HG02571 (cell line): ENCODE data around the gene DNAH11.
"Not testable (repeated sequence)": the region's sequence is repeated elsewhere in the genome, so short reads cannot be mapped to it uniquely, and the experiment has no call there.

Source experiments
- ATAC-seq: cut with Tn5 transposase; IDR thresholded peaks from one replicate; pipeline ENCODE4 v1.9.1; 2021; ENCODE audit warnings: mild to moderate bottlenecking, moderate library complexity; ENCODE audit not compliant: unreplicated experiment

The DNAH11 gene

DNA sequence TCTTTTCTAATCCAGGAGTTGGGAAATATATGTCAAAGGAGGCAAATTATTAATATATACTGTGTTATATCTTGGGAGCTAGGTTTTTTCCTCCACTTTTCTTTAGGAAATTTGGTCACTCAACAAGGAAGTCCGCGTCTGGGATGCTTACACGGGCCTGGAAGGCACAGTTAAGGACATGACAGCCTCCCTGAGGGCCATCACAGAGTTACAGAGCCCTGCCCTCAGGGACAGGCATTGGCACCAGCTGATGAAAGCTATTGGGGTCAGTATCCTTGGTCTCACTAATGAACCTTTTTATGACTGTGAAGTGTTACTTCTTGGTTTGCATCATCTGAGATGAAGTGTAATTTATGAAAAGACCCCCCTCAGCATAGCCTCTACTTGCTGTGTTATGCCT is 74.7 kb downstream of the DNAH11 start:
- ATAC-seq, result no peak

DNA sequence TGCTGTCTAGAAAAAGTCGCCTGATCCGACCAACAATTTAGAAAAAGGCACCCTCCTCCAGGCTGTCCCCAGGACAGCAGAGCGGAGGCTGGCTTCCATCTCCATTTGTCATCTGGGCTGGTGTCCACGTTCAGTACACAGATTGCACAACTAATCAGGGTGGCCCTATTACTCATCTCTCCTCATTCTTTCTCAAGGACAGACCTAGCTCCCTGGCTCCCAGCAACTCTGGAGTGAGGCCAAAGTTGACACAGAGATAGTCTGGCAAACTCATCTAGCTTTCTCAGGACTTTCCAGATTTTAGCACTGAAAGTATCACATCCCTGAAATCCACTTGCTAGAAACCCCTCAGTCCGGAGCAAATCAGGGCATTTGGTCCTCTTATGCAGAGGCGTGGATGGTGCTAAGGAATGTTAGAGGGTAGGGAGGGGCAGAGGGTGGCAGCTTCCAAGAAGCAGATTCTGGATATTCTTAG is 75.1 kb downstream of the DNAH11 start:
- ATAC-seq, result no peak

DNA sequence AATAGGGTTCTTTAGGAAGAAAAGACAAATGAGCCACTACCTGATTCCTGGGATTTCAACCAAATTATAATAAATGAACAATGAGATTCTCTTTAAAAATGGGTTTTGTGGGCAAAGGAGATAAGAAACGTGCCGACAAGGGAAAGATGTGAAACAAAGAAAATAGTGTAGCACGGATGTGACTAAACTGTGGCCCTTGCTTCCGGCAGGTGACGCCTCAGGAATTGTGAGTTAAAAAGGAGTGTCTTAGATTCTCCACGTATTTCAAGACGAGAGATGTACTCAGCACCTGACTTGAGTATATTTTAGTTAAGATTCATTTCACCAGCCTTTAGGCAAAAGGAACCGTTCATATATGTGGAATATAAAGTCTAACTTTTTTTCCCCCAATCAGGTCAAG is 75.9 kb downstream of the DNAH11 start:
- ATAC-seq, result no peak

DNA sequence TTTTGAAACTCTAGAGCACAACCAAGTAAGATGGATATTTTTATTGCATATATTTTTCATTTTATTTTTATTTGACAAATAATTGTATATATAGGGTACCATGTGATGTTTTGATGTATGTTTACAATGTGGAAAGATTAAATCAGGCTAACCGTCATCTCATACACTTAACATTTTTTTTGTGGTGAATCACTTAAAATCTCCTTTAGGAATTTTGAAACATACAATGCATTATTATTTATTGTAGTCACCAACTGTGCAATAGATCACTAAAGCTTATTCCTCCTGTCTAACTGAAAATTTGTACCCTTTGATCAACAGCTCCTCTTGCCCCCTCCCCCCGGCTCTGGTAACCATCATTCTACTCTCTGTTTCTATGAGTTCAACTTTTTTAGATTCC is 77.2 kb downstream of the DNAH11 start:
- no peak for ATAC-seq

DNA sequence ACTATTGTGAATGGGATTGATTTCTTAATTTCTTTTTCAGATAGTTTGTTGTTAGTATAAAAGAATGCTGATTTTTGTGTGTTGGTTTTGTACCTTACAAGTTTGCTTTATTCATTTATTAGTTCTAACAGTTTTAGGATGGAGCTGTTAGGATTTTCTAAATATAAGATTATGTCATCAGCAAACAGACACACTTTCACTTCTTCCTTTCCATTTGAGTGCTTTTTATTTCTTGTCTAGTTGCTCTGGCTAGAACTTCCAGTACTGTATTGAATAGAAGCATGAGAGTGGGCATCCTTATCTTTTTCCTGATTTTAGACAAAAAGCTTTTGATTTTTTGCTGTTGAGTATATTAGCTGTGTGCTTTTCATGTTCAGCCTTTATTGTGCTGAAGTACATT is 81.5 kb downstream of the DNAH11 start:
- ATAC-seq, result no peak

DNA sequence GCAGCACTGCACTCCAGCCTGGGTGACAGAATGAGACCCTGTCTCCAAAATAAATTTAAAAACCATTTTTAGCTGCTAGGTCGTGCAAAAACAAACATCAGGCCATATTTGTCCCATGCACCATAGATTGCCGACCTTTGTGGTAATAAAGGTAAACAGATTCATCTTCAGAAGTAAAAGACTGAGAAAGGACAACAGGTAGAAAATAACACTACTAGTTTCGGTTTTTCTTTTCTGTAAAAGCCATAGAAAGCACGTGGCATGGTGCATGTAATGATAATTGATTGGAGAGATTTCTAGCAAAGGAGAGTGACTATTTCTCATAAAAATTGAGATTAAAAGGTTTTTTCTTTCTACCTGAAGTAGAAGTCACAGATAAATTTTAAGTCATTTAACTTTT is 93.9 kb downstream of the DNAH11 start:
- no peak for ATAC-seq

DNA sequence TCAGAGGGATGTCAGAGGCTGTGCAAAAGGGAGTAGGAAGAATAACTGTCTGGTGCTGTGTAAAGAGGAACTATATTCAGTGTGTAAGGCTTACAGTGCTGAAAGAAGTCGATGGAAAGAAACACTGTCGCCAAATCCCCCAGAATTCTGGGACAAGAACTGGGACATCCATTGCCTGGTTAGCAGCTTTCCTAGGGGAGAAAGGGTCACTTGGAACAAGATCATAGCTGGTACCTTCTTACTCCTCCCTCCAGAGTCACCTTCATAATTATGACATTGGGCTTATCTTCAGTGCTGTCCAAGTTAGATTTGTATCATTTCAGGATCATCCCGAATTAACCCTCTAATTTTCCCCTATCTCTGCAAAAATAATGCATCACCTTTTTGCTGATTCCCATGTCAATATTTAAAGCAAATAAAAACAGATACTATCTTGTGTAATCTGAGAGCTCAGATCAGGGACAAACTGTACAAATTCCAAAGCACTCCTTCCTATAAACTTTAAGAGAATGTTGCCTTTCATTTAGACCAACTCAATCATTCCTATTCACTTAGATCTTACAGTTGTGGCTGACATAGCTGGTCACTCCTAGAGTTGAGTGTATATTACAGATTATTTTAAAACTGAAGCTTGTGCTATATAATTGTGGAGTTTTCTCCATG is 96.5 kb downstream of the DNAH11 start:
- ATAC-seq, result no peak

DNA sequence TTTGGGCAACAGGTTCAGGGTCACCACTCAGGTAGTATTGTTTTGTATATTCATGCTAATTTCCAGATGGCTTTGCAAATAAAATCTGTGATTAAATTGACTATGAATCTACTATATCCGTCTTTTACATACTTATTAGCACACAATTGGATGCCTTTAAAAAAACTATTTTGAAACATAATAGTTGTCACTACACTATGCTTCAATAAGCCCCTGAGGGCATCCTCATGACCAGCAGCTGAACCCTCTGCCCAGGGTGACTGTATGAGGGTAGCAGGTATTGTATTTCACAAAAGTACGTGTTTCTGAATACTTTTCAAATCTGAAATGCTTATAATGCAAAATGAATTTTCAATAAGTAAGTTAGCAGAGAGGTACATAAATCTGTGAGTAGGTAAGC is 97.3 kb downstream of the DNAH11 start:
- no peak for ATAC-seq

DNA sequence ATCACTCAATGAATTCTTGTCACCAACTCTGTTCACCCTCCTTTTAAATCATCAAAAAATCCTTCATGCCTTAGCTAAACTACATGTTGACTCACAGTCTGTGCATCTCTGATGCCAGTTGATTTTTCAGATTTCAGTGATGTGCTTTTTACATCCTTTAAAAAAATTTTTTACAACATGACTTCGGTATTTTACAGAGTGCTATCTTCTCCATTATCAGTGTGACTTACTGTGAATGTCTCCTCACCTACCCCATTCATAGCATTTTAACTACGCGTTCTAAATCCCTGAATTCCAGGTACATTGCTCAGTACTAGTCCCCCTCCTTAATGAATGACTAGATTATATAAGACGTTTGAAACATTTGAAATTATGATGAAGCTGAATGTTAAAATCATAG is 98.7 kb downstream of the DNAH11 start:
- no peak for ATAC-seq

DNA sequence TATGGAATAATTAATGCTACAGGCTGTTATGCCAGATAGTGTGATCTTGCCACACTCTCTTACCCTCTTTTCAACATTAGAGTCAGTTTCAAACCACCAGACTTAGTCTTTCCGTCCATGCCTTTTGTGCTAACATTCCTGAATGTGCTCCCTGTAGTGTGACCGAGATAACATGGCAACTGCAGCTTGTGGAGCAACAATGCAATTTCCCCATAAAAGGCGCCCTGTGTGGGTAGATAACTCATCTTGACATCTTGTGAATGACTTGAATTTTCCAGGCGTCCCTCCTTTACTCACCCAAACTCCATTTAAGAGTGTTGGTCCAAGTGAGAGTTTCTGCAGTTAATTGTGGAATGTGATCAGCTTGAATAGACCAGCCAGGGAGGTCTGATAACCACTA is 99.6 kb downstream of the DNAH11 start:
- no peak for ATAC-seq

DNA sequence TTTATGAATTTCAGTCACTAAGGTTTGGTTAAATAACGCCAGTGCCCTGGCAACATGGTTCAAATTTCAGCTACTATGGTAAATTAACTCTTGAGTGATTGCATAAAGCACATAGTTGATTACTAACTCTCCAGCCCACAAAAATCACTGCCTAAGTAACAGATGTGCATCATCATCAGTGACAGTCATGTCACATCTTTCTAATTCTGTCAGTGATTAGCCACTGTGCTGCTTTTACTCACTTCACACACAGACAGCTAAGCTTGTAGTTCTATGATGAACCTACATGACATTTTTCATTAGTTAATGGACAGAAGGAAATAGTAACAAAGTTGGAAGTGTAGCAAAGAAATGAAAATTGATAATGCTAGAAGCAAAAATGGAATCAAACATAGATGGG is 108.9 kb downstream of the DNAH11 start:
- no peak for ATAC-seq

DNA sequence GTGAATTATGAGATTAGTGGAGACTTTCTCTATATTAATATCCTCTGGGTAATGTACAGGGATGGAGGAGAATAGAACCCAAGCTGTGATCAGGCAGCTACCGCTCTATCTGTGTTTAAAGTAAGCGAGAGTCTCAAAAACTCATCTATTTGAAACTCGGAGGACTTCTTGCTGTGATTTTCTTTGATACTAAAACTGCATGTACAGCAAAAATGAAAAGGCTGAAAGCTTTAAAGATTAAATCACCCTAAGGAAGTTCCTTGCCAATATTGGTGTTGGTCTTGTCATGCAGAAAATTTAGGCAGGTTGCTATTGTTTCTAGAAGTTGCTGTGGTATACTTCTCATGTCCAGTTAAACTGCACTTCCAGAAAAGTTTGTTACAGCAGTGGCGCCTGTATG is 110.8 kb downstream of the DNAH11 start:
- no peak for ATAC-seq

DNA sequence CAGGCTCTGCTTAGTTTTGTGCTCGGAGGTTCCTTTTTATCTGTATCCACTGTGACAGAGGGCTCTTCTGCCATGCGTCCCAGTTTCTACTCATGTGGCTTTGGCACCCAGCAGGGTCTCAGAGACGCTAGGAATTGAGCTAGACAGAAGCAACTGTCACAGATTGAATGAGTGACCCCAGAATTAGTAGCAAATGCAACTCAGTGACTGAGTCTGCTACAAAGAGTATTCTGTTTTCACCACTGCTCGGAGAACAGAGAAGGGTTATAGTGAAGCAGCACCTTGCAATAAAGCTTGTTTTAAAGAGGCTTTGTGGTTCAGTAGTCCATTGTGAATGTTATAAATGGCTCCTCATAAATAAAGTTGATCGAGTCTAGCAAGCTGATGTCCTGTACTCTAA is 113.2 kb downstream of the DNAH11 start:
- ATAC-seq, result no peak

DNA sequence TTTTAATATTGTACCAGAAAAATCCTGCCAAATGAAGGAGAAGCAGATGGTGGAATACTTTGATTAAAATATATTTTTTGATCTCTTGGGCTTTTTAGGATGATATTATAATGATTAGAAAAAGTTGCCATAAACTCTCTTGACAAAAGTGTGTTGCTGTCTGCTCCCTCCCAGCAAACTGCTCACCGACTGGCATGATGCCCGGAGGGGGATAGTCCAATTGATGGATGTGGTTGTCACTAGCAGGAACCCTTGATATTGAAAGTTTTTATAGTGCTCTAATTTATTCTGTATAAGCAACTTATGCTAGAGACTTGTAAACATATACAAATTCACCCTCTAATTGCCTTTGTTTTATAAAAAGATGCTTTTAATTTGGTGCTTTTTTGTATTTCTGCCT is 114.0 kb downstream of the DNAH11 start:
- no peak for ATAC-seq

DNA sequence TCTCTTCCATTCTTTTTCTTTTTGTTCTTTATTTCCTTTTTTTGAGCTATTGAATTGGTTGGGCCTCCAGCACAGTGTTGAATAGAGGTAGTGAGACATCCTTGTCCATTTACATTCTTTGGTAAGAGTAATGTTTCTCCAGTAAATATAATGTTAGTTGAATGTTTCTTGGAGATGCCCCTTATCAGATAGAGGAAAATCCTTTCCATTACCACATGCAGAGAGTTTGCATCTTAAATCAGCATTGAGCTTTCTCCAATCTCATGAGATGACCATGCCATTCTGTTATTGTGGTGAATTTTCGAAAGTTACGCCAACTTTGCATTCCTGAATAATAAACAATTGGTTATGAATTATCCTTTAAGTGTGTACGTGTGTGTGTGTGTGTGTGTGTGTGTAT is 127.7 kb downstream of the DNAH11 start:
- ATAC-seq, result no peak

DNA sequence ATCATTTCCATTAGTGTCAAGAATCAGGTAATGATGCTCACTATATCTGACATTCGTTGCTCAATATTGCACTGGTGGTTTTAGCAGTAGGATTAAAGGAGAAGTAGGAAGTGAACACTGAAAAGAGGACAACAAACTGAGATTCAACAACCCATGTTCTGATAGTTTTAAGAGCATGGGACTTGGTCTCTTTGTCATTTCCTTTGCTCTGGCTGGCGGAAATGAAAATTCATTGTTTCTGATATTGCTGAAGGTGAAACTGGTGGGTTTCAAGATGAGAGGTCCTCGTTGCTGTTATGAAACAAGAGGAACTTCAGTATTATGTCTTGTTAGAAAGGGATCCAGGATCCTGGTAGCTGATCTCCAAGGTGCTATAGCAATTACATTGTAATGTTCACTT is 129.0 kb downstream of the DNAH11 start:
- ATAC-seq, result no peak

DNA sequence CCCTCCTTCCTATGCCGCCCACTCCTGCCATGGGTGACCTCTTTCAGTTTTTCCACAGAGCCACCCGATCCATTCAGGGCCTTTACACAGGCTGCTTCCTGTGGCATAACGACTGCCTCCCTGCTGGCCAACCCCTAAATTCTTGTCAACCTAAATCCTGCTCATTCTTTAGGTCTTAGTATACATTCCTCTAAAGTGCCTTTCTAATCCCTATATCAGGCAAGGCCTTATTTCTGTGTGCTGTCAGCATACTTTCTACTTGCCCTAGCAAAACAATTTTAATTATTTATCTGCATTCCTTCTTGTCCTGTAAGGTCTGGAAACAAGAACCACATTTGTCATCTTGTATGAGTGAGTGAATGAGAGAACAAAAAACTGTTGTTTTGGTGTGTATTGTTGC is 132.4 kb downstream of the DNAH11 start:
- ATAC-seq, result no peak

DNA sequence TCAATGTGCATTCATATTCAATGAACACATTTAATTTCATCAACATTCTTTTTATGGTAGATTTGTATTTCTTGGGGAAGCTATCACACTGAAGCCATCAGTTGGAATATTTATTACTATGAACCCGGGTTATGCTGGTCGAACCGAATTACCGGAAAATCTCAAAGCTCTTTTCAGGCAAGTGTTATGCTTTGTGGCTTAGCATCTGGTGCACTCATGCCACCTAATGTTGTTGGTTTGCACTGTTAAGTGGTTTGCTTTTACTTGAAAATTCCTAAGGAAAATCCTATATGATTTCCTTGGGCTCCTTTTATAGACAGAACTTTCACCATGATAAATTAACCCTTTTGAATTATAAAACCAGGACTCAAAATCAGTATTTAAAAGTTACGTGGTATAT is 147.9 kb downstream of the DNAH11 start:
- ATAC-seq, result no peak

DNA sequence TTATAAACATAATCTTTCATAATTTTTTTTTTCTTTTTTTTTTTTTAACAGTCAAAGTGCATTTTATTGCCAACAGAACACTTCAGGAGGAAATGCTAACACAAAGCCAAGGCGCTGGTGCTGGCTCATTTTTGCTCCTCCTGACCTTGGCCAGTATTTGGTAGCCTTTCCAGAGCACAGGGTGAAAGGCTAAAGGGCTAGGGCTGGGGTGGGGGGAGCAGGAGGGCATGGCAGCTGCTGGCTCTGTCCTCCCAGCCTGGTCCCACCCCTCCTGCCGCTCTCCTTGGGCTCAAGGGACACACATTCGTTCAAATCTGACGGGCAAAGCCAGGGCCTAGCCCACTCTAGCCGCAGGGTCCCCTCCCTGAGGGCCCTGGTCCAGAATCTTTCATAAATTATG is 148.3 kb downstream of the DNAH11 start:
- not testable (repeated sequence) for ATAC-seq

DNA sequence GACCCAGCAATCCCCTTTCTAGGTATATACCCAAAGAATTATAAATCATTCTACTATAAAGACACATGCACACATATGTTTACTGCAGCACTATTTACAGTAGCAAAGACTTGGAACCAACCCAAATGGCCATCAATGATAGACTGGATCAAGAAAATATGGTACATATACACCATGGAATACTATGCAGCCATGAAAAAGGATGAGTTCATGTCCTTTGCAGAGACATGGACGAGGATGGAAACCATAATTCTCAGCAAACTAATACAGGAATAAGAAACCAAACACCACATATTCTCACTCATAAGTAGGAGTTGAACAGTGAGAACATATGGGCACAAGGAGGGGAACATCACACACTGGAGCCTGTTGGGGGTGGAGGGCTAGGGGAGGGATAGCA is 157.7 kb downstream of the DNAH11 start:
- ATAC-seq, result not testable (repeated sequence)

DNA sequence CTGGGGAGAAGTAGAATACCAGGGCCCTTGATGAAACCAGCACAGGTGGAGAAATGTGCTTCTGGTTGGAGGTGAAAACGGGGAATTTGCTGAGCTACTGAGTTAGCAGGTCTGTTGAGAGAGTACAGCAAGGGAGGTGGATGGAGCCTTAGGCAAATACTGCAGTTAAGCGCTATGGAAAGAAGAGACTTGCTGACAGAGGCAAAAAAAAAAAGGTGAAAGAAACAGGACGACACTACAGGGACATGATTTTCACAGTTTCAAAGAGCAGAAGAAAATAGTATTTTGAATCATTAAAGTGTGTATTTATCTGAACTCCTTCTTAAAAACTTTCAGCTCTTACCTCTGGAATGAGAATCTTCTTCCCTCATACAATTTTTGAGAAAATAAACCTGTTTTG is 159.5 kb downstream of the DNAH11 start:
- ATAC-seq, result no peak

DNA sequence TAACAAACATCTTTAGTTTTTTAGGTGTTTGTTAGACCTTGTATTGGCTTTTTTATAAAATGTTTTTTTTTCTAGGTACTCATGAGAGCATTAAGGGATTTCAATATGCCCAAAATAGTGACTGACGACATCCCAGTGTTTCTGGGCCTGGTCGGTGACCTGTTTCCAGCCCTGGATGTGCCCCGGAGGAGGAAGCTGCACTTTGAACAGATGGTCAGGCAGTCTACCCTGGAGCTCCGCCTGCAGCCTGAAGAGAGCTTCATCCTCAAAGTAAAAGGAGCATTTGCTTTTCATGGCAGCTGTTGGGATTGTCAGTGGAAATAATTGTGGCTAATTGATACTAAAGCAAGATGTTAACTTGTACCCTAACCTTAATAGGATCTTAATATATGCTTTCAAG is 161.5 kb downstream of the DNAH11 start:
- ATAC-seq, result no peak

DNA sequence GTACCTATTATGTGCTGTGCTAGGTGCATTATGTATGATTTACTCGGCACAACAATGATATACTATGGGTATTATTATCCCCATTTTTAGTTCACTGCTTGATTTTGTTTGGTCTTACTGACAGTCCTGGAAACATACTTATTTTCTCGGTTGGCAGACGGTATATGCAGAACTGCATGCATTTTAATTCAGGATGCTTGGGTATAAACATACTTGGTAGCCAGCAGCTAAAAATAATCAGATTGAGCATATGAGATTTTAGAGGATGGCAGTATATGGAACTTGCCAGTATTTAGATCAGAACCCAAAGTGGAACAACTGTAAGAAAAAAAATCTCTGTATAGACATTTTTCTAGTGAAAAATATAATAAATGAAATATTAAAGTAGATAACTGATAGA is 163.3 kb downstream of the DNAH11 start:
- no peak for ATAC-seq
